SK-N-SH treated with all-trans-retinoic acid at 6 μM for 48 hours (cell line): ENCODE data around the gene SH3BGRL2.

Experiments
- ATAC-seq: fragments of 200-7000 bp; cut with Tn5 transposase; 3 replicates; pipeline ENCODE4 v1.9.1; 2020; ENCODE audit warnings: mild to moderate bottlenecking, moderate library complexity
- BACH2 ChIP-seq: fragments of 250-450 bp; sonication (Bioruptor Pico); IDR thresholded peaks from 2 replicates; pipeline ENCODE4 v1.9.0; 2021; ENCODE audit warnings: mild to moderate bottlenecking, borderline replicate concordance
- CSDC2 ChIP-seq: fragments of 250-450 bp; sonication (Bioruptor Pico); IDR thresholded peaks from 2 replicates; pipeline ENCODE4 v1.5.0; 2020; ENCODE audit warnings: mild to moderate bottlenecking, moderate library complexity
- ESRRG ChIP-seq: fragments of 250-450 bp; sonication (Bioruptor Pico); IDR thresholded peaks from 2 replicates; pipeline ENCODE4 v1.6.1; 2021; ENCODE audit warnings: mild to moderate bottlenecking
- OSR1 ChIP-seq: fragments of 250-450 bp; sonication (Bioruptor Pico); IDR thresholded peaks from 2 replicates; pipeline ENCODE4 v1.8.0; 2022; ENCODE audit warnings: moderate library complexity, mild to moderate bottlenecking, inconsistent platforms
- PPARA ChIP-seq: fragments of 250-450 bp; sonication (Bioruptor Pico); IDR thresholded peaks from 2 replicates; pipeline ENCODE4 v1.5.0; 2020; ENCODE audit warnings: mild to moderate bottlenecking, borderline replicate concordance
- SNAI2 ChIP-seq: fragments of 250-450 bp; sonication (Bioruptor Pico); IDR thresholded peaks from 2 replicates; pipeline ENCODE4 v1.5.0; 2020; ENCODE audit warnings: mild to moderate bottlenecking, moderate library complexity
- TCF4 ChIP-seq: fragments of 250-450 bp; sonication (Bioruptor Pico); IDR thresholded peaks from 2 replicates; pipeline ENCODE4 v1.8.0; 2021; ENCODE audit warnings: mild to moderate bottlenecking, moderate library complexity, borderline replicate concordance
- TOX ChIP-seq: fragments of 250-450 bp; sonication (Bioruptor Pico); IDR thresholded peaks from 2 replicates; pipeline ENCODE4 v1.8.0; 2021; ENCODE audit warnings: mild to moderate bottlenecking, moderate library complexity, borderline replicate concordance
- ZC3H10 ChIP-seq: fragments of 250-450 bp; sonication (Bioruptor Pico); IDR thresholded peaks from 2 replicates; pipeline ENCODE4 v1.5.1; 2021; ENCODE audit warnings: mild to moderate bottlenecking, moderate library complexity
- ZNF565 ChIP-seq: fragments of 450-650 bp; formaldehyde crosslinking; conservative IDR thresholded peaks from 2 replicates; pipeline ENCODE4 v1.5.0; 2020; ENCODE audit warnings: low read depth, mild to moderate bottlenecking, moderate library complexity
- ZNF70 ChIP-seq: fragments of 450-650 bp; formaldehyde crosslinking; IDR thresholded peaks from 2 replicates; pipeline ENCODE4 v1.5.0; 2020; ENCODE audit warnings: mild to moderate bottlenecking, moderate library complexity
- ZNF8 ChIP-seq: fragments of 450-650 bp; formaldehyde crosslinking; IDR thresholded peaks from 2 replicates; pipeline ENCODE4 v1.5.0; 2020; ENCODE audit warnings: mild to moderate bottlenecking, moderate library complexity
- TF ChIP-seq, protein P1 (sequence below): fragments of 250-450 bp; sonication (Bioruptor Pico); IDR thresholded peaks from 2 replicates; pipeline ENCODE4 v1.5.1; 2021; ENCODE audit warnings: mild to moderate bottlenecking, moderate library complexity
- TF ChIP-seq, protein P2 (sequence below): fragments of 250-450 bp; sonication (Bioruptor Pico); IDR thresholded peaks from 2 replicates; pipeline ENCODE4 v1.5.0; 2020; ENCODE audit warnings: mild to moderate bottlenecking, moderate library complexity
- TF ChIP-seq, protein P3 (sequence below): fragments of 250-450 bp; sonication (Bioruptor Pico); IDR thresholded peaks from 2 replicates; pipeline ENCODE4 v1.8.0; 2020; ENCODE audit warnings: mild to moderate bottlenecking, moderate library complexity, borderline replicate concordance
- TF ChIP-seq, protein P4 (sequence below): fragments of 250-450 bp; sonication (Bioruptor Pico); IDR thresholded peaks from 2 replicates; pipeline ENCODE4 v1.8.0; 2021; ENCODE audit warnings: low read depth, mild to moderate bottlenecking, moderate library complexity, borderline replicate concordance

The SH3BGRL2 gene

DNA sequence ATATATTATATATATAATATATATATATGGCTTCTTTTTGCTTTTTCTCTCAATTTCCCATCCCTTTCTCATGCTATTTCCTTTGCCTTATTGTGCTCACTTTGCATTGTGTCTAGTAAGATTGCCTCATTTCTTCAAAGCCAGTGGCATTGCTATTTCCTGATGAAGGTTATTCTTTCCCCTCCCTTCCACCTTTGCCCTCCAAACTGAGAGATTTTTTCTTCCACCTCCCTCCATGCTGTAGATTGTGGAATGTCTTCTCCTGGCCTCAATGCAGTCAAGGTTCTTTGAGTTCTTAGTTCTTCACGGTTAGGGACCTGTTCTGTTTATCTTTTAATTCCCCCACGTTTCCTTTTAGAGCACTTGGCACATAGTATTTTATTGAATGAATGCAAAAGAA, 17.2 kb downstream of the SH3BGRL2 start:
- TF ChIP-seq TCF4 (no peak), TOX (CRISPR knock-in tag) (no peak), ESRRG (no peak), ZNF8 (CRISPR knock-in tag) (no peak), CSDC2 (CRISPR knock-in tag) (no peak), BACH2 (no peak), OSR1 (CRISPR knock-in tag) (no peak), ZC3H10 (no peak), ZNF70 (CRISPR knock-in tag) (no peak)
- TF ChIP-seq, protein P1, sequence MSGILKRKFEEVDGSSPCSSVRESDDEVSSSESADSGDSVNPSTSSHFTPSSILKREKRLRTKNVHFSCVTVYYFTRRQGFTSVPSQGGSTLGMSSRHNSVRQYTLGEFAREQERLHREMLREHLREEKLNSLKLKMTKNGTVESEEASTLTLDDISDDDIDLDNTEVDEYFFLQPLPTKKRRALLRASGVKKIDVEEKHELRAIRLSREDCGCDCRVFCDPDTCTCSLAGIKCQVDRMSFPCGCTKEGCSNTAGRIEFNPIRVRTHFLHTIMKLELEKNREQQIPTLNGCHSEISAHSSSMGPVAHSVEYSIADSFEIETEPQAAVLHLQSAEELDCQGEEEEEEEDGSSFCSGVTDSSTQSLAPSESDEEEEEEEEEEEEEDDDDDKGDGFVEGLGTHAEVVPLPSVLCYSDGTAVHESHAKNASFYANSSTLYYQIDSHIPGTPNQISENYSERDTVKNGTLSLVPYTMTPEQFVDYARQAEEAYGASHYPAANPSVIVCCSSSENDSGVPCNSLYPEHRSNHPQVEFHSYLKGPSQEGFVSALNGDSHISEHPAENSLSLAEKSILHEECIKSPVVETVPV (CRISPR knock-in tag) = no peak
- TF ChIP-seq, protein P2, sequence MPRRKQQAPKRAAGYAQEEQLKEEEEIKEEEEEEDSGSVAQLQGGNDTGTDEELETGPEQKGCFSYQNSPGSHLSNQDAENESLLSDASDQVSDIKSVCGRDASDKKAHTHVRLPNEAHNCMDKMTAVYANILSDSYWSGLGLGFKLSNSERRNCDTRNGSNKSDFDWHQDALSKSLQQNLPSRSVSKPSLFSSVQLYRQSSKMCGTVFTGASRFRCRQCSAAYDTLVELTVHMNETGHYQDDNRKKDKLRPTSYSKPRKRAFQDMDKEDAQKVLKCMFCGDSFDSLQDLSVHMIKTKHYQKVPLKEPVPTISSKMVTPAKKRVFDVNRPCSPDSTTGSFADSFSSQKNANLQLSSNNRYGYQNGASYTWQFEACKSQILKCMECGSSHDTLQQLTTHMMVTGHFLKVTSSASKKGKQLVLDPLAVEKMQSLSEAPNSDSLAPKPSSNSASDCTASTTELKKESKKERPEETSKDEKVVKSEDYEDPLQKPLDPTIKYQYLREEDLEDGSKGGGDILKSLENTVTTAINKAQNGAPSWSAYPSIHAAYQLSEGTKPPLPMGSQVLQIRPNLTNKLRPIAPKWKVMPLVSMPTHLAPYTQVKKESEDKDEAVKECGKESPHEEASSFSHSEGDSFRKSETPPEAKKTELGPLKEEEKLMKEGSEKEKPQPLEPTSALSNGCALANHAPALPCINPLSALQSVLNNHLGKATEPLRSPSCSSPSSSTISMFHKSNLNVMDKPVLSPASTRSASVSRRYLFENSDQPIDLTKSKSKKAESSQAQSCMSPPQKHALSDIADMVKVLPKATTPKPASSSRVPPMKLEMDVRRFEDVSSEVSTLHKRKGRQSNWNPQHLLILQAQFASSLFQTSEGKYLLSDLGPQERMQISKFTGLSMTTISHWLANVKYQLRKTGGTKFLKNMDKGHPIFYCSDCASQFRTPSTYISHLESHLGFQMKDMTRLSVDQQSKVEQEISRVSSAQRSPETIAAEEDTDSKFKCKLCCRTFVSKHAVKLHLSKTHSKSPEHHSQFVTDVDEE = no peak
- no peak for ATAC-seq

DNA sequence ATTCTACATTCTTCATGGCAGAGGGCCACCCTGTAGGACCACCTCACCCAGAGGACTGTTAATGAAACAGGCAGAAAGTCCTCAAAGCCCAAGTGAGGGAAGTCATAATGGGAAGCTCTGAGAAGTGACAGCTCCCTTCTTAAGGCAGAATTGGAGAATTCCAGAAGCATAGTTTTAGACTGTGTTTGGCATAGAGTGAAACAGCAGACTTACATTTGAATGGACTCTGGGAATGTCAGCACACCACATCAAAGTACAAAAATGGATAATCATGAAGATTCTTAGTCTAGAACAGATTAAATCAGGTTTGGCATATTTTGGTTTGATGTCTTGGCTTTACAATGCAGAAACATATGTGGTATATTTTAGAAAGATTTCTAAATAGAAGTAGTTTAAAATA, 17.9 kb downstream of the SH3BGRL2 start:
- no peak for TF ChIP-seq CSDC2 (CRISPR knock-in tag)
- no peak for TF ChIP-seq ZNF70 (CRISPR knock-in tag)
- TF ChIP-seq ZNF565 (CRISPR knock-in tag) = no peak
- no peak for TF ChIP-seq BACH2
- no peak for TF ChIP-seq SNAI2 (CRISPR knock-in tag)
- TF ChIP-seq, protein P2 = no peak
- no peak for TF ChIP-seq PPARA (CRISPR knock-in tag)
- TF ChIP-seq TCF4 = no peak
- TF ChIP-seq, protein P3, sequence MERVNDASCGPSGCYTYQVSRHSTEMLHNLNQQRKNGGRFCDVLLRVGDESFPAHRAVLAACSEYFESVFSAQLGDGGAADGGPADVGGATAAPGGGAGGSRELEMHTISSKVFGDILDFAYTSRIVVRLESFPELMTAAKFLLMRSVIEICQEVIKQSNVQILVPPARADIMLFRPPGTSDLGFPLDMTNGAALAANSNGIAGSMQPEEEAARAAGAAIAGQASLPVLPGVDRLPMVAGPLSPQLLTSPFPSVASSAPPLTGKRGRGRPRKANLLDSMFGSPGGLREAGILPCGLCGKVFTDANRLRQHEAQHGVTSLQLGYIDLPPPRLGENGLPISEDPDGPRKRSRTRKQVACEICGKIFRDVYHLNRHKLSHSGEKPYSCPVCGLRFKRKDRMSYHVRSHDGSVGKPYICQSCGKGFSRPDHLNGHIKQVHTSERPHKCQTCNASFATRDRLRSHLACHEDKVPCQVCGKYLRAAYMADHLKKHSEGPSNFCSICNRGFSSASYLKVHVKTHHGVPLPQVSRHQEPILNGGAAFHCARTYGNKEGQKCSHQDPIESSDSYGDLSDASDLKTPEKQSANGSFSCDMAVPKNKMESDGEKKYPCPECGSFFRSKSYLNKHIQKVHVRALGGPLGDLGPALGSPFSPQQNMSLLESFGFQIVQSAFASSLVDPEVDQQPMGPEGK = no peak
- TF ChIP-seq TOX (CRISPR knock-in tag) = no peak
- TF ChIP-seq, protein P4, sequence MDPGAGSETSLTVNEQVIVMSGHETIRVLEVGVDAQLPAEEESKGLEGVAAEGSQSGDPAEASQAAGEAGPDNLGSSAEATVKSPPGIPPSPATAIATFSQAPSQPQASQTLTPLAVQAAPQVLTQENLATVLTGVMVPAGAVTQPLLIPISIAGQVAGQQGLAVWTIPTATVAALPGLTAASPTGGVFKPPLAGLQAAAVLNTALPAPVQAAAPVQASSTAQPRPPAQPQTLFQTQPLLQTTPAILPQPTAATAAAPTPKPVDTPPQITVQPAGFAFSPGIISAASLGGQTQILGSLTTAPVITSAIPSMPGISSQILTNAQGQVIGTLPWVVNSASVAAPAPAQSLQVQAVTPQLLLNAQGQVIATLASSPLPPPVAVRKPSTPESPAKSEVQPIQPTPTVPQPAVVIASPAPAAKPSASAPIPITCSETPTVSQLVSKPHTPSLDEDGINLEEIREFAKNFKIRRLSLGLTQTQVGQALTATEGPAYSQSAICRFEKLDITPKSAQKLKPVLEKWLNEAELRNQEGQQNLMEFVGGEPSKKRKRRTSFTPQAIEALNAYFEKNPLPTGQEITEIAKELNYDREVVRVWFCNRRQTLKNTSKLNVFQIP (CRISPR knock-in tag) = no peak
- no peak for ATAC-seq

DNA sequence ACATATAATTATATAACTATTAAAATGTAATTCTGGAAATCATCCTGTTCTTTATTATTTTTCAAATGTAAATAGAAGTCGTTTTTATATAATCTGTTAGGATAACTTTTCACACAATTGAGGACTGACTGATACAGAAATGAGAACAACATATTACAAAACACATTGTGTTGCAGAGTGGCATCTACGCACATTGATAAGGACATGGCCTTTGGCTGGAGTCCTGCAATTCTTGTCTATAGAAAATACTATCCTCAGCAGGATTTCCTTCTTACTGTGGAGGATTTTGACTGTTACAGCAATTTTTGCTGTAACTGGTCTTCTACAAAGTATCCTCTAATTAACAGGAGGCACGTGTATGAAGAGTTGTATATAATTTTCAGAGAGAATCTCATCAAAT, 19.8 kb downstream of the SH3BGRL2 start:
- no peak for ATAC-seq
- TF ChIP-seq, protein P4 (CRISPR knock-in tag) = no peak
- no peak for TF ChIP-seq TCF4
